Measurements from ENCODE around the gene RALB.
"Not testable (repeated sequence)": the region's sequence is repeated elsewhere in the genome, so short reads cannot be mapped to it uniquely, and the experiment has no call there.

Gene RALB

DNA sequence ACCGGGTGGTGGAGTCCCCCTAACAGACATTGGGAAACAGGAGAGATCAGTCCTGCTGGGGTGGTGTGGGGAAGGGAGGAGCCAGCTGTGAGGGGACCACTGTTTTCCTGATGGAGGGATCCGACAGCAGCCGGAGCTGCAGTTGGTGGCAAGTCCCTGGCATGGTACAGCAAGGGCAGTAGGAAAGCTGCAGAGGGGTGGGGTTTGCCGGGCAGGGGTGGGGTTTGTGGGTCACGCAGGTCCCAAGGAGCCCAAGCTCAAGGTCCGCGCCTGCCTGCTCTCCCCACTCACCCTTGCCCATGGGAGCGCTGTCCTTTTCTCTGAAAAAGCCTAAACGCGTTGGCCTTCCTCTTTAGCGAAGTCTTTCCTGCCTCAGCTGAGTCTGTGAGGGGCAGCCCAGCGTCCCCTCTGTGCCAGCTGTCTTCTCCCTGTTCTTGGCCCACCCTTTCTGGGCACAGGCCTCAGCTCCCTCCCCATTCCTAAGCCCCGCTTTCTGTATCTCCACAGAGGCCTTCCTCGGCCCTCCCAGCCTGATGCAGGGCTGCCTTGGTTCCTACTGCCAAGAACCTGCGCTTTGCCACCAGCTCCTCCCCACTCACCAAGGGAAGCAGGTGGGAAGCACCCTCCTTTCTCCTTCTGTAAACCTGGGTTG, 64.0 kb downstream of the RALB start:
- DNase-seq (ENCODE audit: low read depth), result no peak

DNA sequence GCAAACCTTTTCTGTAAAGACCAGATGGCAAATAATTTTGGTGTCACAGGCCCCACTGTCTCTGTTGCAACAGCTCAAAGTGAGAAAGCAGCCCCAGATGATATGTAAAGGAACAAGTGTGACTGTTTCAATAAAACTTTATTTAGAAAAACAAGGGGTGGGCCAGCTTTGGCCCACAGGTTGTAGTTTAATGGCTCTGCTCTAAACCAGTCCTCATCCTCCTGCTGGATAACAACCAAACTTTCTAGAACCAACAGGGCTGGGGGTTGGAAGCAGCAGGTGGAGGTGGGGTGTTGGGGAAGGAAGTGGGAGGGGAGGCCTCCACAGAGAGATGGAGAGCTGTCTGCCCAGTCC, 64.5 kb downstream of the RALB start:
- no peak for DNase-seq (ENCODE audit: low read depth)

DNA sequence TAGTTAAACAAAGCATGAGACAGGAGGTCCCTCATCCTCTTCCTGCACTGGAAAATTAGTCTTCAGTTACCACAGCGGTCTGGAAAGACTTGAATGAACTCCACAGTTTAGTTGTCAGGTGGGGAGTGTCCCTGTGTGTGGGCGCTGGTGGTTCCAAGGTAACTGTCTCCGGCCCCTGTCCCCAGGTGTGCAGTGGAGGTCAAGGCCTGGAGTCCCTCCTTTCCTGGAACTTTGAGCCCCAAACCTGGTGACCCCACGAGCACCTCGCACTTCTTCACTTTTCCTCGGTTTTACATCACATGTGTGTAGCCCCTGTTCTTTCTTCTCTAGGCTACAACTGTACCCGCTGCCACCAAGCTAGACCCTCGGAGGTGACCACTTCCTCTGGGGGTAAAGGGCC, 65.3 kb downstream of the RALB start:
- no peak for DNase-seq (ENCODE audit: low read depth)

DNA sequence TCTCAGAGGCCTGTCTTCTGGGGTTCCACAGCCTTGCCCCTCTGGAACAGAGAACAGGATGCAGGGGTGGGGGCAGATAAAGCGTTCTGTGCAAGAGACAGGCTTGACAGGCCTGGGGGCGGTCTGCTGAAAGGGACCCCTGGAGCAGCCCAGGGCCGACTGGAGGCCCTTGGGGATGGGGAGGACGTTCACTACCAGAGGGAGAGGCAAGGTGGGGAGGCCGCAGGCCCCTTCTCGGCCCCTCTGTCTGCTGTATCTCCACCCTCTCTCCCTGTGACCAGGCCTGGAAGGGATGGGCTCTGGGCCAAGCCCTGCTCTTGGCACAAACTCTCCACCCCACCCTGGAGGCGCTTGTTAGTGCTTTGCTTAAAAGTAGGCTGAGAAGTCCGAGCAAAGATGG, 66.0 kb downstream of the RALB start:
- no peak for DNase-seq (ENCODE audit: low read depth)

DNA sequence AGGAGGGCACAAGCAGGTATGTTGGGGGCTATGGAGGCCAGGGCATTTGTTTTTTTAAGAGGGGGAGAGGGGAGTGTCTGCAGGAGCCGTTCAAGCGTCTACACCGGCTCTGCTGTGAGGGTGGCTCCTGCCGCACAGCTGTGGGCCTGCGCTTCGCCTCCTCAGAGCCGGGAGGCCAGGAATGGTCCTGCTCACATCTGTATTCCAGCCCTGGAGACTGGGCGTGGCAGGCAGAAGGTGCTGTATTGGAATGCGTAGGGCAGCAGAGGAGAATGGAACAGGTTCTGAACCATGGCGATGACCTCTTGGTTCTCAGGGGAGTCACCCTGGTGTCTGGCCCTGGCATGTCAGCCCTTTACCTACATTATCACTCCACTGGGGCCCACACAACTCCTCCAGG, 66.5 kb downstream of the RALB start:
- no peak for DNase-seq (ENCODE audit: low read depth)

DNA sequence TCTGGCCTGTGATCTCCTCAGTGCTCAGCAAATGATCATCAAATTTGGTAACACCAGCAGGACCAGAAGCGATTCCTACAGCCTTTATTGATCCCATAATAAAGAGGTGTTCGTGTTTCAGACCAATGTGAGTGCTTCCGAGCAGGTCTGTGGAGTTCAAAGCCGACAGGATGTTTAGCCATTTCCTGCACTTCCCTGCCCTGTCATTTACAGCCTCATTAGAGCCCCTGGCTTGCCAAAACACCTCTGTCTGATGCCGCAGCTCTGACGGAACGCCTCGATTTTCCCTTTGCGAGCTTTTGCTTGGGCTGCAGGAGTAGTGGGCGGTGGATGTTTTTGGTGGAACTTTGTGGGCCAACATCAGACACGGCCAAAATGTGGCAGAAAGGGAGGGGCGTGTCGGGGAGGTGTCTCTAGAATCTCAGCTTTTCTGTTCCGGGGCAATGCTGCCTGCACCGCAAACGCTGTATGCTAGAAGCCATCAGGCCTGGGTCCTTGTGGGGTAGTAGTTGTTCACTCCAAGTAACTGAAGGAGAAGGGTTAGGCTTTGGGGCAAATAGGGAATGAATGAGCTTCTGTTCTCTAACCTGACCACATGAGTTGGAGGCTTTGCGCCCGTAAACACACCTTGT, 67.2 kb downstream of the RALB start:
- DNase-seq (ENCODE audit: low read depth), result no peak

DNA sequence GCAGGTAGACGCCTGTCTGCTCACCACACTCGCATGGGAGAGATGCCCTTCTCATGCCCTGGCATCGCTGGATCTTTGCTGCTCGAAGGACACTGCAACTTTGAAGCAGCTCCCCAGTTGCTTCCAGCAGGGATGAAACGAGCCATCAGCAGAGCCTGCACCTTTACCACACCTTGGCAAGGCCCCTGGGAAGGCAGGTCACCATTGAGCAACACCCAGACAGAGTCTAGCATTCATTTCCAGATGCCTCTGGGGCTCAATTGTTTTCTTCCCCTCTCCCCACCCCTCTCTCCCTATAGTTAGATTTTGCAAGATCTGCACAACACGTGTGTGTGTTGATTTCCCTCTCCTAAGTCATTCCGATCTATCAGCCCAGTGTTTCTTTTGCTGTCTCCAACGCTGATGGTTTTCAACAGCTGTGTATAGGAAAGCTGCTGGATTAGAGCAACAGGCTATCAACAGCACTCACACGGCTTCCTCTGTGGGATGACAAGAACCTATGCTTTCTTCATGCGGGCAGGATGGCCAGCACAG, 67.7 kb downstream of the RALB start:
- DNase-seq (ENCODE audit: low read depth), result no peak

DNA sequence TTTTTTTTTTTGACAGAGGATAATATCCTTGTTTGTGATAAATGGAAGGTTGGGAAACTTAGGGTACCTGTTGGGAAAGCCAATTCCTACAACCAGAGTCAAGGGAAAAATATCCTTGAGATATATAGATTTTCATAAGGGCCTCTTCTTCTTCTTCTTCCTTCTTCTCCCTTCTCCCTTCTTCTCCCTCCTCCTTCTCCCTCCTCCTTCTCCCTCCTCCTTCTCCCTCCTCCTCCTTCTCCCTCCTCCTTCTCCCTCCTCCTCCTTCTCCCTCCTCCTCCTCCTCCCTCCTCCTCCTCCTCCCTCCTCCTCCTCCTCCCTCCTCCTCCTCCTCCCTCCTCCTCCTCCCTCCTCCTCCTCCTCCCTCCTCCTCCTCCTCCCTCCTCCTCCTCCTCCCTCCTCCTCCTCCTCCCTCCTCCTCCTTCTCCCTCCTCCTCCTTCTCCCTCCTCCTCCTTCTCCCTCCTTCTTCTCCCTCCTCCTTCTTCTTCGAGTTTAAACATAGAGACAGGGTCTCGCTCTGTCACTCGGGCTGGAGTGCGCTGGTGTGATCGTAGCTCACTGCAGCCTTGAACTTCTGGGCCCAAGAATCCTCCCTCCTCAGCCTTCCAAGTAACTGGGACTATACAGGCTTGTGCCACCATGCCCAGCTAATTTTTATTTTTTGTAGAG, 68.4 kb downstream of the RALB start:
- DNase-seq (ENCODE audit: low read depth), result not testable (repeated sequence)

DNA sequence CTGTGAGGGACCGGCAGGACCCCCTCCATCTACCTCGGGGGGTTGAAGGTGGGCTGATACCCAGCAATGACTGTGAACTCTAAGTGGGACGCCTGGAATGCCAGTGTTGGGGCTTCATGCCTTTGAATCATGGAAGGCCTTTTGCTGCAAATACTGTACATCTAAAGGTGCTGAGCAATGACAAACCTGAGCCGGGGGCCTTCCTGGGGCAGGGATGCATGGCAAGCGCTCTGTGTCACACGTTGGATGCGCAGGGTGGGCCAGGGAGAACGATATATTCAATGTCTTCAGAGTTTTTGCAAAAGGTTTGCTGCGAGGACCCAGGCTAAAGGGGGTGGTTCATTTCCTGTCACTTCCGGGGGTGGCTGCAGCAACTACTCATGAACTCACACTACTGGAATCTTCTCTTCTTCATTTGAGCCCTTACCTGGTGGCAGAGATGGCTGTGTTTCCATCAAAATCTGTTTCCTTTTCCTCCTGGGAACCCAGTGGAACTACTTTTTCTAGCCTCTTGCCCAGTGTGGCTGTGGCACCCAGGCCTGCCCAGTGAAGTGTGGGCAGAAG, 69.2 kb downstream of the RALB start:
- no peak for DNase-seq (ENCODE audit: low read depth)

DNA sequence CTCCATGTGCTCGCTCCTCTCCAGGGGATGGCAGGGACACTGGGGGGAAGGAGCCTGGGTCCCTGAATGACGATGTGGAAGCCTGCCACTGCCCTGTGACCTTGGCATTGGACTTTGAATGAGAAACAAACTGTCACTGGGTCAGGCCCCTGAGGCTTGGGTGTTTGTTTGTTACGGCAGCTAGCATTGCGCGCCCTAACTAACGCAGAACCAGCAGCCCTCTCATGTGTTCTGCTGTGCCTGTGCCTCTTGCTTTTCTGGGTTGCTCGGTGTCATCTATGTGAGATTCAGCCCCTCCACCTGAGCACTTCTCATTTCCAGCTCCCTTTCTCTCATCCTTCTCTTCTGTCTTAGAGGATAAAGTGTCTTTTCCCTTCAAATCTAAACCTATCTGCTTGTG, 69.7 kb downstream of the RALB start:
- no peak for DNase-seq (ENCODE audit: low read depth)

DNA sequence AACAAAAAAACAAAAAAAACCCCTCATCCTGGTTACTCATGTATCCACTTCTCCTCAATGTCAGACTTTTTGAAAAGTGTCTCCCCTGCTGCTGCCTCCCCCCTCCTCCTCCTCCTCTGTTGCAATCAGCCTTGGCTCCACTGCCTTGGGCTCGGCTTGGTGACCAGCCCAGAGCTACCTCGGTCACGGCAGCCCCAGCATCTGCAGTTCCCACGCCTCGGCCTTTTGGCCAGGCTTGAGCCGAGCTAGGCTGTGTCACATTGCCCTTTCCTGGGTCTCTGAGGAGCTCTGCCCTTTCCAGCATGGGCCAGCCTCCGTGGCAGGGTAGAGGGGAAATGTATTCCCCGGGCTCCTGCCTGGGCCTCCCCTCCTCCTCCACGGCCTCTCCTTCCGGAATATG, 70.6 kb downstream of the RALB start:
- no peak for DNase-seq (ENCODE audit: low read depth)

DNA sequence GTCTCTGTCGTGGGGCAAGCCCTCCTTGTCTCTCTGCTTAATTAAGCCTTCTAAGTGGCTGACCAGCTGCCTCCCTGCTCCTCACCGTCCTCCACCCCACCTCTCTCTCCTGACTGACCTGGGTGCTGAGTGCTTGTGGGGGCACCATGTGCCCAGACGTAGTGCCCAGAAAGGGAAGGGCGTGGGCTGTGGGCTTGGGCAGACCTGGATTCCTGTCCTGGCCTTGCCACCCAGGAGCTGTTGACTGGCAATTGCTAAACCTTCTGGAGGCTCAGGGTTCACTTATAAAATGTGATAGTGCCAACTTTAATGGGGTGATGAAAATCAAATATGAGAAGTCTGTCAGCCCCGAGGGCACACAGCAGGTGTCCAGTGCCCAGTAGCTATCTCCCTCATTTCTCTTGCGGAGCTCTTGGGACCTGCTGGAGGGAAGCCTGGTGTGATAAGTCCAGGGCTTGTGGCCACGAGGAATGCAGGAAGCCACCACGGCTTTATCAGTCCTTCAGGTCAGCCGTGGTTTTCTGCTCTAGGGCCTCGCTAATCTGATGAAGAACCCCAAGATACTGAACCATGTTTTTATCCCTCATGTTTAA, 71.3 kb downstream of the RALB start:
- no peak for DNase-seq (ENCODE audit: low read depth)

DNA sequence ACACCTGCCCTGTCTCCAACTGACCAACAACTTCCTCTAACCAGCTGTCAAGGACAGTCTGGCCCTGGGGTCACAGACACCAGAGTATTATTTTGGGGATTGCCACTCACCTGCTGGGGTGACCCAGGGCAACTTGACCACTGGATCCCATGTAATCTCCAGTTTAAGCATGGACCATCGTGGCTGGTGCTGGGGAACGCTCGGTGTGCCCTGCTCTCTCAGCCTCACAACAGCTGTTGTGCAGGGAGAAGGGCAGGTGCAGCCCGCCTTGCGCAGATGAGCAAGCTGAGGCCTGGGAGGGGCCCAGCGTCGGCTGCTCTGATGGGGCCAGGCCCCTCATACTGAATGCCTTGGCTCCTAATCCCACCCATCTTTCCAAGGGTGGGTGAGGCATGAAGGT, 72.3 kb downstream of the RALB start:
- DNase-seq (ENCODE audit: low read depth), result no peak

DNA sequence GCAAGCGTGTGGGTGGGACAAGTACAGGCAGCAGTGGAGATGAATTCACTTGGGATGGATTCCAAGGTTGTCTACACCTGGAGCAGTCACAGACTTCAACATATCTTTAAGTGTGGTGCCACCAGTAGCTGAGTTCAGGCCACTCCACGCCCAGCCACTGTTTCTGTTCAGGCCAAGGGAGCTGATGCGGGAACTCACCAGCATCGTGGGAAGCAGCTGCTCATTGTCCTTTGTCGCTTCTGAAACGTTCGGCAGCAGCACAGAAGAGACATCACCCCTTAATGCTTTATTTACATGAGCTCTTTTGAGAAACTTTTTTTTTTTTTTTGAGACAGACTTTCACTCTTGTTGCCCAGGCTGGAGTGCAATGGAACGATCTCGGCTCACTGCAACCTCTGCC, 73.4 kb downstream of the RALB start:
- no peak for DNase-seq (ENCODE audit: low read depth)

DNA sequence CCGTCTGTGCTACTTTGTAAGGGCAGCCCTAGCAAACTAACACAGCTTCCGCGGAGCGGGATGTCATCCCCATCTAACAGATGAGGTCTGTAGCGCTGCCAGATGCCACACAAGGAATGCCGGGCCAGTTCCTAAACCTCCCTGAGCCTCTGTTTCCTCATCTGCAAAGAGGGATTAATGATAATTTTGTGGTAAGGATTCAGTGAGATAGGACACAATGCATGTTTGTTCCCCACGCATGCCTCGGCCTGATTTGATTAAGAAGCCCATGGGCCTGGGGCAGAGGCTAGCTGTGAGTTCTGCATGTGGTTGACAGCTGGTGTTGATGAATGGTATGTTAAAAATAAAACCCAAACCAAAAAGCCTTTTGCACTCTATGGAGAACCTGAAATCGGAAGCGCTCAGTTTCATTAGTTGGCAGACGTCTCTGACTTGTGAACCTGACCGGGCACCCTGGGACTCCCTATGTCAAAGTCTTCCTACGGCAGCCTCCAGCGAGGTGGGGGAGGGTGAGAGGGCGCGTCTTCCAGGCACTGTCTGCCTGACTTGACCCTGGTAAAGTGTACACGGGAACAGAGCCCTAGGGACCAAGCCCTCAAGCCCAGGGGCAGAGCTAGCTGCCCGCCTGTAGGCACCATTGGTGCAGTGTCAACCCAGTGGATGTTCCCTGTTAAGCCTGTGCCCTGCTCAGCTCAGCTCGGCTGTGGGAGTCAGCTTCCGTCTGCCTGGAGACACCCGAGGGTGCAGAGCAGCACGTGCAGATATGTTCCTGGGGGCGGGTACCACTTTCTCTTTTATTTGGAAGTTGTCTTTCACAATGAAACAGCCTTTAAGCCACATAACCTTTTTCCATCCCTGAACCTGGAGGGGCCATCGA, 78.5 kb downstream of the RALB start:
- no peak for DNase-seq (ENCODE audit: low read depth)

DNA sequence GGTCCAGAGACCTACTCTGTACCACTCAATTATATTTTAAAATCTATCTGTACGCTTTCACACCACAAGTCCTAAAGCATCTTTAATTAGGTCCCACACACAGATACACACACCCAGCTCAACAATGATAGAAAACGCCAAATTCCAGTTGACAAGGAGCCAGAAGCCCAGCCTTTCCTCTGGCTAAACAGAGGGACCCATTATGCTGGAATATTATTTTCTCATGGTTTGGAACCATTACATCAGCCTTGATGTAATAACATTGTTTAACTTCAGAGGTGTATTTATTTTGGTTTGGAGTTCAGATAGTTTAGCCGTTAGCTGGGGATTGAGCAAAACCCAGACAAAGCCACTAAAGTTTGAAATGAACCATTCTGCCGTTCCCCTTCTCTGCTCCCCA, 79.3 kb downstream of the RALB start:
- no peak for DNase-seq (ENCODE audit: low read depth)

DNA sequence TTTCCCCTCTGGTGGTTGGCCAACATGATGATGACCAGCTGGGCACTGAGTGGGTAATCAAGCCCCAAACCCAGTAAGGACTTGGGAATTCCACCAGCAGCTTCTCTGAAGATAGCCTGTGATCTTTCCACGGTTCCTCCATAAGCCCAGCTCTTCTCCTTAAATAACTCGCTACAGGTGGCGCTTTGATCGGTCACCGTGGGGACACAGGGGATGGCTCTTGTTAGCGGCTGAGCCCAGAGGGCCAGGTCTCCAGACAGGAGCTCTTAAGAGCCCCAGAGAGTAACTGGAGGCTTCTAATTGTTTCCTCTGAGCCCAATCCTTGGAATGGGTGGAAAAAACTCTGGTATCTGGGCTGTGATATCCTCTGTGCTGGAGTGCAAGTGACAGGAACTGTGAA, 79.7 kb downstream of the RALB start:
- DNase-seq (ENCODE audit: low read depth), result no peak

DNA sequence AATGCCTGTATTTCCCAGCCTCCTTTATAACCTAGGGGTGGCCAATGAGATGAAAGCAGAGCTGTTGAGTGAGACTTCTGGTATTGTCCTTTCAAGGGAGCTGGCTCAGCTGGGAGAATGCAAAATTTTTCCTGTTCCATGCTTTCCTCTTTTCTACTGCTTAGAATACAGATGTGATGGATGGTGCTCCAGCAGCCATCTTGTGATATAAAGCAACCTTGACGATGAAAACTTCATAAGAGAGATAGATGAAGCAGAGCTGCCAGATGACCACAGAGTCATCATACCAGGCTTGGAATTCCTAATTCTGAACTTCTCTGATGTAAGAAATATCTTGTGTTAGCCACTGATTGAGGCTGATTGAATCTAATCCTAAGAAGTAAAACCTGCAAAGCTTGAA, 81.4 kb downstream of the RALB start:
- no peak for DNase-seq (ENCODE audit: low read depth)

DNA sequence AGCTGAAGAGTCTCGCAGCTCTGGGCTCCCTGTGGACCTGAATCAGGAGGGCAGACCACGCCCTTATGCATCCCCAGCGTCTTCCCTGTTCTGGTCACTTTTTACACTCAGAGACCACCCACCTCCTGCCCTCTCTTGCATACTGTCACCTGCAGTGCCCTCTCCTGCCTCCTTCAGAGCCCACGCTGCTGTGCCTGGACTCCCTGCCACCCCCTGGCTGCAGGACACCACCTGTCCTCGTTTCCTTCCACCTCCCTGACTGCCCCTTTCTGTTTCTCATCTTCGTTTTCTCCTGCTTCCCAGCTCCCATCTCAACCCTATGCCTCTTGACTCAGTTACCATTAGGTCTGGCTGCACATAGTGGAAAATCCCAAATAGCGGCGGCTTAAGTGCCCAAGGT, 84.1 kb downstream of the RALB start:
- no peak for DNase-seq (ENCODE audit: low read depth)

DNA sequence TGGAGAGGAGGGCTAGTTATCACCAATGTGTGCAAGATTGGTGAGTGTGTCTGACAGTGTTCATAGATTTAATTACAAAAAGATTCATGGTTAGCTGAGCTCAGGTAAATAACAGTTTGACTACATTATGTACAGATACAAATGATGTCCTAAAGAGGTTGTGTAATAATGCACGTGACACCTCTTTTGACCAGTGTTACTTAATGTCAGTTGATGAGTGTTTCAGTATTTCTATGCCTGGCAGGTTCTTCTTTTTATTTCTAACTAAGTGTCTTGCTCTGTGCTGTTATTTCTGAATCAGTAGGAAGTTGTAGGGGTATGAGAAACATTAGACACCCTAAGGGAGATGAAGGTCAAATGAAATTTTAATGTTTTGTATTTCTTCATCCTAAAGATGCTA, 85.4 kb downstream of the RALB start:
- DNase-seq (ENCODE audit: low read depth), result no peak

DNA sequence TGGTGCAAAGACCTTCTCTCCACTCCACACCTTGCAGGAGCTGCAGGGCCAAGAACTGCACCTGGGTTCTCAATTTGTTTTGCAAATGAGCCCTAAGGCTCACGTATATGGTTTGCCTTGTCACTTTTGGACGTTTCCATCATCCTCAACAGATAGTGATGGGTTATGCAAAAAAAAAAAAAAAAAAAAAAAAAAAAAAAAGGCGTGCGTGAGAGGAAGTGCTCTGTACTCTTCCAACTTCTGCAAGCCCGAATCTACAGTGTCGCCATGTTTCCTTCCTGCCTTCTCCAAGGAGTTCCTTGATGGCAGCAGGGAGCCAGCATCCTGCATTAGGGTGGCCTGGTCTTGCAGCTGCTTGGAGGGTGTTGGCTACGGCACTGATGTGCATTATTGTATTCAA, 89.3 kb downstream of the RALB start:
- DNase-seq (ENCODE audit: low read depth), result no peak

DNA sequence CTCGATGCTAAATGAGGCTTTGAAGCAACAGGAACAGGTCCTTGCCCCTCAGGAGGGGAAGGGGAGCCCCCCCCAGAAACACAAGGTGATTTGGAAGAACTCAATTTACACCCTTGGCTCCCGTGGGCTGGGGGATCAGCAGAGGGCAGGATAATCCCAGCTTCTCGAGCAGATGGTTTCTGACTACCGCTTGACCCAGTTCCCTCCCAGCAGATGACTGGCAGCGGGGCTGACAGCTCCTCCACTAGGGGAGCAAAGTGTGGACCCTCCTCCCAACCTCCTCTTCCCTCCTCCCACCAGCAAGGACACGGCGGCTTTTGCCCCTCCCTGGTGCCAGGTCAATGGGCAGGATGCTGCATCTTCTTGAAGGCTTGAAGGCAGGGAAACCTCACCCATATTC, 89.8 kb downstream of the RALB start:
- no peak for DNase-seq (ENCODE audit: low read depth)
